Measurements from ENCODE around the gene FOSB. TPM values are rescaled to one million over a fixed set of nuclear protein-coding genes. Genes with fewer than 3 reads are reported as not detected.
A peak's percentile ranks its signal among the peaks of the same experiment; 100 is the strongest.

Gene FOSB
- total RNA-seq, 1 donor from 2014 or later: 17.2 TPM

DNA sequence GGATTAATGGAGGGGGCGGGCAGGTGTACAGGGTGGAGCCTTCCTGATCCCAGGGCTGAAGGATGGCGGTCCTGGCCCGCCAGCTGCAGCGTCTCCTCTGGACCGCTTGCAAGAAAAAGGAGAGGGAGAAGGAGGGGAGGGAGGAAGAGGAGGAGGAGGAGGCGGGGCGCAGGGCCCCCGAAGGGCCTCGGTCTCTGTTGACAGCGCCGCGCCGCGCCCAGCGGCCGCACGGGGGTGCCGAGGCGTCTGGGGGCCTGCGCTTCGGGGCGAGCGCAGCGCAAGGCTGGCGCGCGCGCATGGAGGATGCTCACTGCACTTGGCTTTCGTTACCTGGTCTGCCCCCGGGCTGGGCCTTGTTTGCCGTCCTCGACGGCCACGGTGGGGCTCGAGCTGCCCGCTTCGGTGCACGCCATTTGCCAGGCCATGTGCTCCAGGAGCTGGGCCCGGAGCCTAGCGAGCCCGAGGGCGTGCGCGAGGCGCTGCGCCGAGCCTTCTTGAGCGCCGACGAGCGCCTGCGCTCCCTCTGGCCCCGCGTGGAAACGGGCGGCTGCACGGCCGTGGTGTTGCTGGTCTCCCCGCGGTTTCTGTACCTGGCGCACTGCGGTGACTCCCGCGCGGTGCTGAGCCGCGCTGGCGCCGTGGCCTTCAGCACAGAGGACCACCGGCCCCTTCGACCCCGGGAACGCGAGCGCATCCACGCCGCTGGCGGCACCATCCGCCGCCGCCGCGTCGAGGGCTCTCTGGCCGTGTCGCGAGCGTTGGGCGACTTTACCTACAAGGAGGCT lies 30.8 kb downstream of the FOSB start, which contains the start of gene PPM1N:
Gene PPM1N, plus strand, starts transcription at position 33 of the 785 bp plus-strand sequence. Its CDS starts 30 bp downstream, at position 63.
- peaks cover 32% of the 10 kb centered on the region for H3K27me3 Mint-ChIP-seq (ENCODE audit: insufficient read depth)
- H3K36me3 Mint-ChIP-seq (ENCODE audit: low read depth): peaks cover 2% of the 10 kb centered on the region
- H3K4me1 Mint-ChIP-seq (ENCODE audit: low read depth): peaks cover 32% of the 10 kb centered on the region
- intact Hi-C loops (cut with micrococcal nuclease): no loop called here
- H3K9me3 Mint-ChIP-seq: no peaks in the 10 kb centered on the region
- peak within 1 kb of the TSS; percentile 71 for H3K27ac Mint-ChIP-seq
- peak; percentile 42 for DNase-seq (ENCODE audit: low spot score)
- peak within 1 kb of the TSS; percentile 80 for H3K4me3 Mint-ChIP-seq

- Mint-ChIP-seq H3K36me3 (ENCODE audit: low read depth) (peaks cover 2% of the 10 kb centered on the region), H3K9me3 (no peaks in the 10 kb centered on the region), H3K27ac (peak overlapping the region; percentile 9), H3K4me3 (peak overlapping the region; percentile 15), H3K27me3 (ENCODE audit: insufficient read depth) (peaks cover 32% of the 10 kb centered on the region), H3K4me1 (ENCODE audit: low read depth) (peaks cover 31% of the 10 kb centered on the region)
- DNase-seq (ENCODE audit: low spot score): peak; percentile 62
- intact Hi-C loops (cut with micrococcal nuclease): no loop called here
These were observed 31.7 kb downstream of the FOSB start for GRCh38 chr19:45499196-45500180.

- intact Hi-C loops (cut with micrococcal nuclease): no loop called here
- Mint-ChIP-seq H3K4me1 (ENCODE audit: low read depth) (peaks cover 21% of the 10 kb centered on the region), H3K27ac (no peak overlapping the region)
These were observed 33.3 kb downstream of the FOSB start for GRCh38 chr19:45500918-45501729.

GRCh38 chr19:45501730-45502014 lies 33.9 kb downstream of the FOSB start:
- Mint-ChIP-seq H3K4me3 (no peak overlapping the region), H3K4me1 (ENCODE audit: low read depth) (peaks cover 20% of the 10 kb centered on the region), H3K9me3 (no peaks in the 10 kb centered on the region), H3K36me3 (ENCODE audit: low read depth) (peaks cover 2% of the 10 kb centered on the region), H3K27me3 (ENCODE audit: insufficient read depth) (peaks cover 19% of the 10 kb centered on the region), H3K27ac (no peak overlapping the region)
- no peak for DNase-seq (ENCODE audit: low spot score)
- intact Hi-C loops (cut with micrococcal nuclease): no loop called here

More at GRCh38 chr19:45500918-45501729, 33.3 kb downstream of the FOSB start:
- H3K4me3 Mint-ChIP-seq: no peak overlapping the region
- H3K9me3 Mint-ChIP-seq: no peaks in the 10 kb centered on the region
- H3K27me3 Mint-ChIP-seq (ENCODE audit: insufficient read depth): peaks cover 20% of the 10 kb centered on the region
- H3K36me3 Mint-ChIP-seq (ENCODE audit: low read depth): peaks cover 2% of the 10 kb centered on the region
- DNase-seq (ENCODE audit: low spot score): no peak

GRCh38 chr19:45502111-45502510 lies 34.3 kb downstream of the FOSB start:
- Mint-ChIP-seq H3K4me3 (no peak overlapping the region), H3K27me3 (ENCODE audit: insufficient read depth) (peaks cover 17% of the 10 kb centered on the region), H3K9me3 (no peaks in the 10 kb centered on the region), H3K36me3 (ENCODE audit: low read depth) (peaks cover 2% of the 10 kb centered on the region), H3K27ac (no peak overlapping the region), H3K4me1 (ENCODE audit: low read depth) (peaks cover 20% of the 10 kb centered on the region)
- DNase-seq (ENCODE audit: low spot score): no peak
- intact Hi-C loops (cut with micrococcal nuclease): no loop called here

DNA sequence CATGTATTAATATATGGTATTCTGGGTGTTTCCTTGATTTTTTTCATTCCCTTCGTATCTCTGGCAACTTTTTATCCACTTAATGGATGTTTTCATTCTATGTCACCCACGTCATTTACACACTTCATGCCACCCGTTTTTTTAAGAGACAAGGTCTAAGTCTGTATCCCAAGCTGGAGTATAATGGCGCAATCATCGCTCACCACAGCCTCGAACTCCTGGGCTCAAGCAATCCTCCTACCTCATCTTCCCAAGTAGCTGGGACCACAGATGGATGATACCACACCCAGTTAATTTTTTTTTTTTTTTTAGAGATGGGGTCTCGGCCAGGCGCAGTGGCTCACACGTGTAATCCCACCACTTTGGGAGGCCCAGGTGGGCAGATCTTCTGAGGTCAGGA lies 36.1 kb downstream of the FOSB start:
- peaks cover 3% of the 10 kb centered on the region for H3K36me3 Mint-ChIP-seq (ENCODE audit: low read depth)
- intact Hi-C loops (cut with micrococcal nuclease): no loop called here
- H3K27me3 Mint-ChIP-seq (ENCODE audit: insufficient read depth): peaks cover 8% of the 10 kb centered on the region
- no peaks in the 10 kb centered on the region for H3K9me3 Mint-ChIP-seq
- peaks cover 11% of the 10 kb centered on the region for H3K4me1 Mint-ChIP-seq (ENCODE audit: low read depth)
- H3K4me3 Mint-ChIP-seq: no peak overlapping the region
- no peak for DNase-seq (ENCODE audit: low spot score)
- H3K27ac Mint-ChIP-seq: no peak overlapping the region

- intact Hi-C loops (cut with micrococcal nuclease): loop anchor here (5.0 kb wide), 1 partner anchor 328 kb away; the partner anchor contains the start of genes BLOC1S3 and TRAPPC6A
- DNase-seq (ENCODE audit: low spot score): no peak
- no peaks in the 10 kb centered on the region for H3K9me3 Mint-ChIP-seq
- H3K36me3 Mint-ChIP-seq (ENCODE audit: low read depth): peaks cover 8% of the 10 kb centered on the region
- H3K27me3 Mint-ChIP-seq (ENCODE audit: insufficient read depth): peaks cover 3% of the 10 kb centered on the region
- H3K4me3 Mint-ChIP-seq: peak overlapping the region; percentile 95
- H3K4me1 Mint-ChIP-seq (ENCODE audit: low read depth): peaks cover 12% of the 10 kb centered on the region
- H3K27ac Mint-ChIP-seq: peak overlapping the region; percentile 78
These were observed 37.6 kb downstream of the FOSB start for GRCh38 chr19:45505151-45505995.

DNA sequence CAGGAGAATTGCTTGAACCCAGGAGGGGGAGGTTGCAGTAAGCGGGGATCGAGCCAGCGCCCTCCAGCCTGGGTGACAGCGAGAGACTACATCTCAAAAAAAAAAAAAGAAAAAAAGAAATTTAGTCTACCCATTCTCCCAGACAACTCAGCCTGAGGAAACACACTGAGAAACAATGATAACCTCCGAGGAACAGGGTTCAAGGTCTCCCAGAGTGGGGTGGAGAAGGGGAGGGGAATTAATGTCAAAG lies 38.1 kb downstream of the FOSB start:
- peaks cover 15% of the 10 kb centered on the region for H3K4me1 Mint-ChIP-seq (ENCODE audit: low read depth)
- peaks cover 9% of the 10 kb centered on the region for H3K36me3 Mint-ChIP-seq (ENCODE audit: low read depth)

GRCh38 chr19:45506246-45506988 lies 38.6 kb downstream of the FOSB start:
- H3K36me3 Mint-ChIP-seq (ENCODE audit: low read depth): peaks cover 14% of the 10 kb centered on the region
- intact Hi-C loops (cut with micrococcal nuclease): loop anchor here (1.0 to 5.0 kb wide), 9 partner anchors 9 to 329 kb away; partner anchors contain the start of genes BLOC1S3, FOSB, OPA3 and QPCTL
- no peaks in the 10 kb centered on the region for H3K9me3 Mint-ChIP-seq
- H3K27me3 Mint-ChIP-seq (ENCODE audit: insufficient read depth): peaks cover 3% of the 10 kb centered on the region
- H3K4me1 Mint-ChIP-seq (ENCODE audit: low read depth): peaks cover 20% of the 10 kb centered on the region
- peak overlapping the region; percentile 95 for H3K27ac Mint-ChIP-seq
- peak overlapping the region; percentile 95 for H3K4me3 Mint-ChIP-seq
- peak; percentile 94 for DNase-seq (ENCODE audit: low spot score)

More for the DNA sequence above, 38.1 kb downstream of the FOSB start:
- peak overlapping the region; percentile 78 for H3K27ac Mint-ChIP-seq
- peak overlapping the region; percentile 95 for H3K4me3 Mint-ChIP-seq
- DNase-seq (ENCODE audit: low spot score): no peak
- H3K9me3 Mint-ChIP-seq: no peaks in the 10 kb centered on the region
- intact Hi-C loops (cut with micrococcal nuclease): loop anchor here (1.0 to 5.0 kb wide), 9 partner anchors 9 to 329 kb away; partner anchors contain the start of genes BLOC1S3, FOSB, OPA3 and QPCTL
- H3K27me3 Mint-ChIP-seq (ENCODE audit: insufficient read depth): peaks cover 3% of the 10 kb centered on the region

GRCh38 chr19:45506989-45507871 lies 39.4 kb downstream of the FOSB start, which contains the start of gene VASP:
Gene VASP, plus strand, starts transcription at chr19:45507479. Its CDS starts 293 bp downstream, at chr19:45507772.
- Mint-ChIP-seq H3K9me3 (no peaks in the 10 kb centered on the region), H3K36me3 (ENCODE audit: low read depth) (peaks cover 14% of the 10 kb centered on the region), H3K27me3 (ENCODE audit: insufficient read depth) (no peaks in the 10 kb centered on the region), H3K4me1 (ENCODE audit: low read depth) (peaks cover 24% of the 10 kb centered on the region), H3K27ac (peak within 1 kb of the TSS; percentile 95), H3K4me3 (peak within 1 kb of the TSS; percentile 97)
- intact Hi-C loops (cut with micrococcal nuclease): loop anchor here (1.0 to 5.0 kb wide), 11 partner anchors 10 to 330 kb away; partner anchors contain the start of genes BLOC1S3, FOSB, OPA3 and POLR1G
- peak; percentile 93 for DNase-seq (ENCODE audit: low spot score)
